GM12864 (cell line): ENCODE data around the gene RAD51D.

ENCODE experiments used
- DNase-seq: peaks from one replicate; pipeline ENCODE4 v3.0.0-alpha.2; 2011; ENCODE audit warnings: low read depth
- H3K4me3 ChIP-seq: 2 replicates; pipeline ENCODE4 v1.5.1; 2011; ENCODE audit warnings: mild to moderate bottlenecking, low read depth, low read length, control low read depth
- TF ChIP-seq, protein P1 (sequence below): IDR thresholded peaks from 2 replicates; pipeline ENCODE4 v1.5.1; 2011; ENCODE audit warnings: low read depth, mild to moderate bottlenecking, moderate library complexity, low read length, control low read depth, inconsistent platforms; ENCODE audit errors: missing control alignments

RAD51D gene

GRCh38 chr17:35079547-35080423 is 39.9 kb downstream of the RAD51D start:
- DNase-seq: no peak
- H3K4me3 ChIP-seq: no peak overlapping the region
- TF ChIP-seq, protein P1, sequence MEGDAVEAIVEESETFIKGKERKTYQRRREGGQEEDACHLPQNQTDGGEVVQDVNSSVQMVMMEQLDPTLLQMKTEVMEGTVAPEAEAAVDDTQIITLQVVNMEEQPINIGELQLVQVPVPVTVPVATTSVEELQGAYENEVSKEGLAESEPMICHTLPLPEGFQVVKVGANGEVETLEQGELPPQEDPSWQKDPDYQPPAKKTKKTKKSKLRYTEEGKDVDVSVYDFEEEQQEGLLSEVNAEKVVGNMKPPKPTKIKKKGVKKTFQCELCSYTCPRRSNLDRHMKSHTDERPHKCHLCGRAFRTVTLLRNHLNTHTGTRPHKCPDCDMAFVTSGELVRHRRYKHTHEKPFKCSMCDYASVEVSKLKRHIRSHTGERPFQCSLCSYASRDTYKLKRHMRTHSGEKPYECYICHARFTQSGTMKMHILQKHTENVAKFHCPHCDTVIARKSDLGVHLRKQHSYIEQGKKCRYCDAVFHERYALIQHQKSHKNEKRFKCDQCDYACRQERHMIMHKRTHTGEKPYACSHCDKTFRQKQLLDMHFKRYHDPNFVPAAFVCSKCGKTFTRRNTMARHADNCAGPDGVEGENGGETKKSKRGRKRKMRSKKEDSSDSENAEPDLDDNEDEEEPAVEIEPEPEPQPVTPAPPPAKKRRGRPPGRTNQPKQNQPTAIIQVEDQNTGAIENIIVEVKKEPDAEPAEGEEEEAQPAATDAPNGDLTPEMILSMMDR: no peak

DNA sequence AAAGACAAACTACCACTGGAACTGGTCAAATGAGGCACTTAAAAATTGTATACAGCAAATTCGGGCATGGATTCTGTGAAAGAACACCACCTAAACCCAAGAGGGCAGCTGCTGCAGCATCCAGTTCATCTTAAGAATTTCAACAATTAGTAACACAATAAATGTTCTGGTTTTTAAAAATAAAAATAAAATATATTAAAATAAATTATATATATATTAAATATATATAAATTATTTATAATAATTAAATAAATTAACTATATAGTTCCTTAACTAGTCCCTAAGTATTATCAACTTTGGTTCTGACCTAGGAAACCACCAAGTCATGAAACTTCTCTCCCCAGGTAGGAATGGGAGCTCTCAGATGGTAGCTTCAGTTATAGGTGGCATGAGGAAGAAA is 42.8 kb downstream of the RAD51D start:
- TF ChIP-seq, protein P1: no peak

DNA sequence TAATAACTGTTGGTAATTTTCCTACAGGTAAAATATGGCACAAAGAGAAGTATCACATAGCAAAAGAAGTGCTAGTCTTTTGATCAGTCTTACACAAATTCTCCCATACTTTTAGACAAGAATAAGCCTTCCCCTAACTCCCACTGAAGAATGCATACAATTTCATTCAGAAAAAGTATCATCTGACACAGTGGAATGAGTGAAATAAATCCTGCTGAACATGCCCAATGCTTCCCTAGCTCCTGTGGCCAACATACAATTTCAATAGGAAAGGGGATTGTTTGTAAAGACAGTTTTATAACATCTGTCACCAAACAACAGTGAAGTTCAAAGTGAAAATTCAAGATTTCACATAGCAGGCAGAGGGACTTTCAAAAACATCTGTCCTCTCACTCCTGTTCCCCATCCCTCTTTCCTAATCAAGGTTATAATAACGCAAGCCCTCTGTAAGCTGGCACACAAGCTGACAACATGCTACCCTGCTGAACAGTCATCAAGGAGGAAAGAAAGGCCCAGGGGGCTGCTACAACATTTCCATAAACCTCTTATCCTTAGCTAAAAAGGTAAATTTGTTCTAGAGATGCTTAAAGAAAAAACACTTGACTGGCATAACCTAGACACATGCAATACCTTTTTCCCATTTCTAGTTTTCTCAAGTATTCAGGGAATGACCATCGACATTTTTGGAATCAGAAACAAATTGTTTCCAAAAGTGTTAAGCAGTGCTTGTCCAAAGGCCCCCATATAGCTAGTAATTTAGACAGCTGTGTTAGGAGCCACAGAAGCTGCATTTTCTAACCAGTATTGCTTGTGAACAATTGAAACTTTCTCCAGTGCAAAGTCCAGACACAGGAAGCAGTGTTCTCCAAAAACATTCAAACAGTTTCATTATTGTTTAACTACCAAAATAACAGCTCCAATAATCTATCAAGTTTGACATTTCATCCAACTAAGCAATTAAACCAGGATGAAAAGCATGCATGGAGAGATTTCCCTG is 44.7 kb downstream of the RAD51D start:
- DNase-seq: no peak

More for the DNA sequence above, 42.8 kb downstream of the RAD51D start:
- DNase-seq: no peak
- no peak overlapping the region for H3K4me3 ChIP-seq

DNA sequence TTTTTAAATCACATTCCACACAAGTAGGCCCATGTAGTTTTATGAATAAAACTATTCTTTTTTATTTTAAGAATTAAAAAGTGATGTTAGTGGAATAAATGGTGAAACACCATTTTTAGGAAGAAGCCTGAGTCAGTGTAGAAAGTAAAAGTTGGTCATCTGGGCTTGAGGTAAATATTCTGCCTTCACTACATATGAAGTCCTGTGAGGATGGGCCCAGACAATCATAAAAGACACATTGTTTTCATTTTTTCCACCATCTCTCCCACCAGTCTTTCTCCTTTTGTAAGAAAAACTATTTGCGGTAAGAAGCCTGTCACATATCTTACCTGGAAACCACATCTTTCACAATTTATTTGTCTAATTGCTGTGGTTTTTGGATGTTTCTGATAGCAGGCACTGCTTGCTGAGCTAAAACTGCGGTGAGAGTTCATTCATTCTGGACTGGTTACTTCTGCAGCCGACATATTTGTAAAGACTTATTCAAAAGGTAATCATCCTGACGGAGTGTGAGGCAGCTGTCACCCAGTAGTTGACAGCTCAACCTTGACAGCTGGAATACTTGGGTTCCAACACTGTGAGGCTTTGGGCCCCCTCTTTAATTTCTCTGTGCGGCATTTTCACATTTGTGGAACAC is 45.6 kb downstream of the RAD51D start:
- H3K4me3 ChIP-seq: no peak overlapping the region
- DNase-seq: no peak
- TF ChIP-seq, protein P1: no peak

More for the DNA sequence above, 44.7 kb downstream of the RAD51D start:
- H3K4me3 ChIP-seq: no peak overlapping the region
- TF ChIP-seq, protein P1: no peak

GRCh38 chr17:35073183-35073790 is 46.4 kb downstream of the RAD51D start:
- no peak overlapping the region for H3K4me3 ChIP-seq
- no peak for DNase-seq
- TF ChIP-seq, protein P1: no peak

DNA sequence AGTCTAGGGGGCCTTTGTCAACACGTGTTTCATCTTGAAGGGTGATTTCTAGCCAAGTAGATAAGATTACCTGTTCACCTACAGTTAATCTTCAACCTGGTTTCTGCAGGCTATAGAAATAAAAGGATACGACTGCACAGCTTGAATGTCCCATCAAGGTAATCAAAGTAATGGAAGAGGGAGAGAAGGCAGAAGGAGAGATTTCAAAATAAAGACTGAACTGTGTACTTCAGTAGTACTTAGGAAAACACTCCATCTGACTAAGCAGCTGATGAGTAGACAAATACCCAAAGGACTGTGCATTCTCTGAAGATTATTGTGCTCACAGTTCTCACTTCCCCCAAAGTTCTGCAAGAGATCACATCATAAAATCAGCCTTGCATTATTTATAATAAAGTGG is 50.3 kb downstream of the RAD51D start:
- TF ChIP-seq, protein P1: no peak
- H3K4me3 ChIP-seq: no peak overlapping the region
- no peak for DNase-seq
